ENCODE measurements around the gene MTMR1.

MTMR1 gene

DNA sequence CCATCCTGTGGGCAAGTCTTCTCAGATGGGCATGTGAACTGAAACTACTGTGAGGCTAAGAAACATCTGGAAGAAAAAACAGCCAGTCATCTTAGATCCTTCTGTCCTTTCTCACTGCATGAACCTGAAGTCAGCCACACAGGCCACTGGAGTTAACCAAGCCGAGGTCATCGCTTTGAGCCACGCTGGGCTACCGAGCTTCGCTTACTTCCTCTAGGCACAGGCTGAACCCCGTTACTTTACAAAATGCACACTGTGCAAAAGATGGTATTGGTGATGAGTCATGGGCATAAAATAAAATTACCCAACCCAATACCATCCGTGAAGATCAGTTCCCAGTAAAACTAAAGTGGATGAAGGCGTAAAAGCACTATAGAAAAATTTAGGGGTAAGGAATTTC lies 86.2 kb downstream of the MTMR1 start:
- no peak for DNase-seq (ENCODE audit: low read depth in 3 of 3)

GRCh38 chrX:150781677-150782076 lies 88.5 kb downstream of the MTMR1 start:
- no peak for DNase-seq (ENCODE audit: low read depth in 3 of 3)

GRCh38 chrX:150790021-150790420 lies 96.8 kb downstream of the MTMR1 start:
- no peak for DNase-seq (ENCODE audit: low read depth in 3 of 3)

DNA sequence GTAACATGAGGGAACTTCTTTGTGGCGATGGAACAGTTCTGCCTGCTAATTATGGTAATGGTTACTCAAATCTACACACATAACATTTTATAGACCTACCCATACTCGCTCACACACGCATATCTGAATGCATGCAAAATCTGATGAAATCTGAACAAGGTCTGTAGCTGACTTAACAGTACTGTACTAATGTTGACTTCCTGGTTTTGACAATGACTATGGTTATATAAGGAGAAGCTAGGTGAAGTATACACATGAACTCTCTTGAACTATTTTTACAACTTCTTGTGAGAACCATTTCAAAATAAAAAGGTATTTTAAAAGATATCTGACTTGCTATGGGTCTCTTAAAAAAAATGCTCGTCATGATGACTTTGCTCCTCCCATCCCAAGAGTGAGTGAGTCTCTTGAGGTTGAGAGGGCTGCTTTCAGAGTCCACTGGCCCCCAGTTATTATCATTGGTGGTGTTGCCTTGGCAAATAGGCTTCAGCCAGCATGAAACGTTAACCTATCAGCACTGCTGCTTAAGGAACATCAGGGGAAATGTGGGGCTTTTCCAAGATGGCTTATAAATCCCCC lies 99.8 kb downstream of the MTMR1 start:
- DNase-seq (ENCODE audit: low read depth in 3 of 3) = no peak

GRCh38 chrX:150805736-150806135 lies 112.5 kb downstream of the MTMR1 start:
- no peak for DNase-seq (ENCODE audit: low read depth in 3 of 3)

DNA sequence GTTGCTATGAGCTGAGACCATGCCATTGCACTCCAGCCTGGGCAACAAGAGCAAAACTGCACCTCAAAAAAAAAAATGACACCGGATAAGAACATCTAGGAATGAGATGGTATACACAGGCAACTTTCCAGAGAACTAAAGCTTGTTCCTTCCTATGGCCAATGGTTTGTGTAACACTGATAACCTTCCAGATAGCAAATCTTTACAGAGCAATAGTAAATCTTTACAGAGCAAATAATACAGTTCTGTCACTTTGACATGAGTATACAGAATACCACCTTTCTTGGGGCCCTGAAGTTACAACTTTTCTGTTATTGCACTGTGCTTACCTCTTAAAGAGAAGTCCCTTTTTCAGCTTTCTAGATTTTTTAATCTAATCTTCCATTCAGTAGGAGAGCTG lies 113.6 kb downstream of the MTMR1 start:
- no peak for DNase-seq (ENCODE audit: low read depth in 3 of 3)

GRCh38 chrX:150813922-150814321 lies 120.7 kb downstream of the MTMR1 start:
- no peak for DNase-seq (ENCODE audit: low read depth in 3 of 3)

Measured in stimulated activated CD4-positive, alpha-beta T cell treated with anti-CD3 and anti-CD28 coated beads, TNF-alpha, amount 100 ng/mL, for 24 hours (primary cell).